AG09309 (cell line): Measurements from ENCODE around the gene FAM53A.
A peak's percentile ranks its signal among the peaks of the same experiment; 100 is the strongest.

Source experiments
- DNase-seq: peaks from one replicate; pipeline ENCODE4 v3.0.0-alpha.2; 2010; ENCODE audit warnings: low read depth
- H3K4me3 ChIP-seq: 2 replicates; pipeline ENCODE4 v1.5.1; 2011; ENCODE audit warnings: mild to moderate bottlenecking, low read depth, low read length, moderate library complexity; ENCODE audit not compliant: control insufficient read depth
- CTCF ChIP-seq: IDR thresholded peaks from 2 replicates; pipeline ENCODE4 v1.5.1; 2011; ENCODE audit warnings: mild to moderate bottlenecking, low read depth, low read length, inconsistent platforms; ENCODE audit not compliant: insufficient read depth, control insufficient read depth; ENCODE audit errors: missing control alignments

The FAM53A gene

GRCh38 chr4:1716065-1716945, 32.2 kb upstream of the FAM53A start:
- H3K4me3 ChIP-seq, result no peak overlapping the region
- no peak for DNase-seq
- TF ChIP-seq CTCF, result no peak

GRCh38 chr4:1715002-1715758, 31.1 kb upstream of the FAM53A start:
- H3K4me3 ChIP-seq, result no peak overlapping the region
- TF ChIP-seq CTCF, result no peak
- DNase-seq, result no peak

- DNase-seq, result no peak
- no peak for TF ChIP-seq CTCF
- no peak overlapping the region for H3K4me3 ChIP-seq
Measured at GRCh38 chr4:1714303-1715001, 30.3 kb upstream of the FAM53A start.

GRCh38 chr4:1713003-1713851, 29.1 kb upstream of the FAM53A start:
- no peak for TF ChIP-seq CTCF
- no peak for DNase-seq
- H3K4me3 ChIP-seq, result peak overlapping the region; percentile 59

GRCh38 chr4:1712216-1713002, 28.3 kb upstream of the FAM53A start, which contains the start of gene SLBP:
TSS of gene SLBP (minus strand) at chr4:1712319. CDS start at chr4:1712188, 131 bp downstream.
- peak within 1 kb of the TSS; percentile 80 for H3K4me3 ChIP-seq
- DNase-seq, result peak; percentile 58
- no peak for TF ChIP-seq CTCF
